ENCODE results near the gene SLFN12. TPM values are rescaled to one million over a fixed set of nuclear protein-coding genes. Genes with fewer than 3 reads are reported as not detected.

Gene SLFN12
- polyA plus RNA-seq, 1 experiment: 36.1 TPM

DNA sequence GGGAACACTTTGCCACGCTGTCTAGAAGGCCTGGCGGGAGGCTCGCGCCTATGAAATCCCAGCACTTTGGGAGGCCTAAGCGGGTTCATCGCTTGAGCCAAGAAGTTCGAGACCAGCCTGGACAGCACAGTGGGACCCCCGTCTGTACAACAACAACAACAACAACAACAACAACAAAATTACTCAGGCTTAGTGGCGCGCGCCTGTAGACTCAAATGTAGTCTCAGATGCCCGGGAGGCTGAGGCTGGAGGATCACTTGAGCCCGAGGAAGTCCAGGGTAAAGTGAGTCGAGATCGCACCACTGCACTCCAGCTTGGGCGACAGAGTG lies 16.6 kb upstream of the SLFN12 start:
- ChIA-PET POLR2A (interaction anchor here (1.3 to 1.9 kb wide), 2 partner anchors 15 to 75 kb away, joined by 5 to 9 read pairs; partner anchors contain the start of gene SLFN11), CTCF (interaction anchor here (1.1 to 1.3 kb wide), 2 partner anchors 15 to 210 kb away, joined by 3 to 4 read pairs; no protein-coding TSS in a partner anchor)
- no peak for DNase-seq (ENCODE audit: low read depth, low spot score)
- Histone ChIP-seq H3K27me3 (ENCODE audit: control insufficient read depth, insufficient read depth, low read length) (peaks cover 14% of the 10 kb centered on the region), H3K9me3 (ENCODE audit: control insufficient read depth, insufficient read depth, low read length) (peaks cover 5% of the 10 kb centered on the region; the same call in 1 of the 2 replicates), H3K27ac (ENCODE audit: low read depth, low read length) (no peak overlapping the region), H3K4me3 (ENCODE audit: low read depth, low read length) (peak overlapping the region; percentile 63)
- TF ChIP-seq CTCF (IDR thresholded peaks at IDR 0.05; ENCODE audit: low read depth, low read length): no peak

GRCh38 chr17:35448214-35448898 lies 16.1 kb upstream of the SLFN12 start, which contains the start of gene SLFN13:
SLFN13 (minus strand) TSS chr17:35448766; CDS start chr17:35445680, 3,086 bp downstream.
- Histone ChIP-seq H3K27ac (ENCODE audit: low read depth, low read length) (no peak within 1 kb of the TSS), H3K9me3 (ENCODE audit: control insufficient read depth, insufficient read depth, low read length) (peaks cover 5% of the 10 kb centered on the region; the same call in 1 of the 2 replicates), H3K27me3 (ENCODE audit: control insufficient read depth, insufficient read depth, low read length) (peaks cover 14% of the 10 kb centered on the region), H3K4me3 (ENCODE audit: low read depth, low read length) (peak within 1 kb of the TSS; percentile 63)
- ChIA-PET CTCF (interaction anchor here (1.1 to 1.3 kb wide), 3 partner anchors 15 to 209 kb away, joined by 3 to 4 read pairs (median 3); no protein-coding TSS in a partner anchor), POLR2A (interaction anchor here (1.3 to 1.9 kb wide), 2 partner anchors 15 to 75 kb away, joined by 5 to 9 read pairs; partner anchors contain the start of gene SLFN11)
- no peak for DNase-seq (ENCODE audit: low read depth, low spot score)
- no peak for TF ChIP-seq CTCF (IDR thresholded peaks at IDR 0.05; ENCODE audit: low read depth, low read length)

DNA sequence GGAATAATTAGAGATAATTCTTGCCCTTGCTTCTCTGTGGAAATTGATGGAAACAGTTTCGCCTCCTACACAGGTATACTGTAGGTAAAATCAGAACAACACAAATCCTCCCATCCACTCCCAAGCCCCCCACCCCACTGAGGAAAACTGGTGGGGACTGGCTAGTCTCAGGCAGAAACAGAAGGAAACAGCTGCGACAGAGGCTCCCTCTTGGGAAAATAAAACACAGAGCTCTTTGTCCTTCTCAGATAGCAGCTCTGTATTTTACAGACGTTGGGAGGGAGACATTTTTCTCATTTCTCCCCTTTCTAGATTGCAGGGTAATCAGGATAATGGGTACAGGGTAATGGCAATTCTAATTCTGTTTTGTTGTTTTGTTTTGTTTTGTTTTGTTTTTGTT lies 15.2 kb upstream of the SLFN12 start:
- H3K27ac ChIP-seq (ENCODE audit: low read depth, low read length): no peak overlapping the region
- peak overlapping the region; percentile 21; the same call in 1 of the 2 replicates for H3K4me3 ChIP-seq (ENCODE audit: low read depth, low read length)
- ChIA-PET CTCF (interaction anchor here (1.1 kb wide), 1 partner anchor 135 kb away, joined by 3 read pairs; no protein-coding TSS in a partner anchor), POLR2A (interaction anchor here (1.9 kb wide), 1 partner anchor 74 kb away, joined by 9 read pairs; the partner anchor contains the start of gene SLFN11)
- TF ChIP-seq CTCF (IDR thresholded peaks at IDR 0.05; ENCODE audit: low read depth, low read length): no peak
- H3K27me3 ChIP-seq (ENCODE audit: control insufficient read depth, insufficient read depth, low read length): peaks cover 14% of the 10 kb centered on the region
- no peak for DNase-seq (ENCODE audit: low read depth, low spot score)
- peaks cover 5% of the 10 kb centered on the region; the same call in 1 of the 2 replicates for H3K9me3 ChIP-seq (ENCODE audit: control insufficient read depth, insufficient read depth, low read length)

DNA sequence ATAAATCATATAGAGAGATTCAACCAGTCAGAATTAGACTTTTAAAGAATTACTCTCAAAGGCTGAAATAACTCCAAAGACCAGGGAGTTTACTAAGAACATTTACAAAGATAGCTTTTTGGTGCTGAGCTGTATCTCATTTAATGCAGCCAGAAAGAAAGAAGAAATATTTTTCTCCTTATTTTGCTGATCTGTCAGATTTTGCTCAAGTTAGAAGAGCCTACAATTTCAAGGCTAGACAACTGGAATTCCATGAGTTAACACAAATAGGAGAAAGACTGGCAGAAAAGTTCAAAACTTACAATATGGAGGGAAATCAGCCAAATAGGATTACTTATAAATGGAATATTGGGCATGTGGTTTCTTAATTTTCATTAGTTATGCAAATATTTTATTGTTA lies 6.1 kb upstream of the SLFN12 start:
- TF ChIP-seq CTCF (IDR thresholded peaks at IDR 0.05; ENCODE audit: low read depth, low read length): no peak
- POLR2A ChIA-PET: no interaction called here
- H3K27ac ChIP-seq (ENCODE audit: low read depth, low read length): no peak overlapping the region
- no peaks in the 10 kb centered on the region for H3K9me3 ChIP-seq (ENCODE audit: control insufficient read depth, insufficient read depth, low read length)
- CTCF ChIA-PET: no interaction called here
- no peak overlapping the region for H3K4me3 ChIP-seq (ENCODE audit: low read depth, low read length)
- H3K27me3 ChIP-seq (ENCODE audit: control insufficient read depth, insufficient read depth, low read length): no peaks in the 10 kb centered on the region
- no peak for DNase-seq (ENCODE audit: low read depth, low spot score)
